SK-N-SH treated with all-trans-retinoic acid at 6 μM for 48 hours (cell line): Measurements from ENCODE around the gene ASTN2.

ENCODE experiments used
- ATAC-seq: fragments of 200-7000 bp; cut with Tn5 transposase; 3 replicates; pipeline ENCODE4 v1.9.1; 2020; ENCODE audit warnings: mild to moderate bottlenecking, moderate library complexity
- ARNTL ChIP-seq: fragments of 450-650 bp; formaldehyde crosslinking; IDR thresholded peaks from 2 replicates; pipeline ENCODE4 v1.5.0; 2020; ENCODE audit warnings: low read depth, mild to moderate bottlenecking, moderate library complexity, borderline replicate concordance
- BACH2 ChIP-seq: fragments of 250-450 bp; sonication (Bioruptor Pico); IDR thresholded peaks from 2 replicates; pipeline ENCODE4 v1.9.0; 2021; ENCODE audit warnings: mild to moderate bottlenecking, borderline replicate concordance
- CSDC2 ChIP-seq: fragments of 250-450 bp; sonication (Bioruptor Pico); IDR thresholded peaks from 2 replicates; pipeline ENCODE4 v1.5.0; 2020; ENCODE audit warnings: mild to moderate bottlenecking, moderate library complexity
- ESRRG ChIP-seq: fragments of 250-450 bp; sonication (Bioruptor Pico); IDR thresholded peaks from 2 replicates; pipeline ENCODE4 v1.6.1; 2021; ENCODE audit warnings: mild to moderate bottlenecking
- GLIS3 ChIP-seq: fragments of 250-450 bp; sonication (Bioruptor Pico); IDR thresholded peaks from 2 replicates; pipeline ENCODE4 v1.5.0; 2020; ENCODE audit warnings: mild to moderate bottlenecking, moderate library complexity
- ISL1 ChIP-seq: fragments of 250-450 bp; sonication (Bioruptor Pico); IDR thresholded peaks from 2 replicates; pipeline ENCODE4 v2.1.2; 2022; ENCODE audit warnings: mild to moderate bottlenecking, moderate library complexity
- OSR1 ChIP-seq: fragments of 250-450 bp; sonication (Bioruptor Pico); IDR thresholded peaks from 2 replicates; pipeline ENCODE4 v1.8.0; 2022; ENCODE audit warnings: moderate library complexity, mild to moderate bottlenecking, inconsistent platforms
- PPARA ChIP-seq: fragments of 250-450 bp; sonication (Bioruptor Pico); IDR thresholded peaks from 2 replicates; pipeline ENCODE4 v1.5.0; 2020; ENCODE audit warnings: mild to moderate bottlenecking, borderline replicate concordance
- SNAI2 ChIP-seq: fragments of 250-450 bp; sonication (Bioruptor Pico); IDR thresholded peaks from 2 replicates; pipeline ENCODE4 v1.5.0; 2020; ENCODE audit warnings: mild to moderate bottlenecking, moderate library complexity
- TCF4 ChIP-seq: fragments of 250-450 bp; sonication (Bioruptor Pico); IDR thresholded peaks from 2 replicates; pipeline ENCODE4 v1.8.0; 2021; ENCODE audit warnings: mild to moderate bottlenecking, moderate library complexity, borderline replicate concordance
- TOX ChIP-seq: fragments of 250-450 bp; sonication (Bioruptor Pico); IDR thresholded peaks from 2 replicates; pipeline ENCODE4 v1.8.0; 2021; ENCODE audit warnings: mild to moderate bottlenecking, moderate library complexity, borderline replicate concordance
- ZFP3 ChIP-seq: fragments of 250-450 bp; sonication (Bioruptor Pico); IDR thresholded peaks from 2 replicates; pipeline ENCODE4 v1.5.0; 2020; ENCODE audit warnings: mild to moderate bottlenecking, moderate library complexity
- ZFP30 ChIP-seq: fragments of 450-650 bp; formaldehyde crosslinking; IDR thresholded peaks from 2 replicates; pipeline ENCODE4 v1.5.0; 2022; ENCODE audit warnings: mild to moderate bottlenecking, moderate library complexity
- ZNF565 ChIP-seq: fragments of 450-650 bp; formaldehyde crosslinking; conservative IDR thresholded peaks from 2 replicates; pipeline ENCODE4 v1.5.0; 2020; ENCODE audit warnings: low read depth, mild to moderate bottlenecking, moderate library complexity
- ZNF70 ChIP-seq: fragments of 450-650 bp; formaldehyde crosslinking; IDR thresholded peaks from 2 replicates; pipeline ENCODE4 v1.5.0; 2020; ENCODE audit warnings: mild to moderate bottlenecking, moderate library complexity
- ZNF8 ChIP-seq: fragments of 450-650 bp; formaldehyde crosslinking; IDR thresholded peaks from 2 replicates; pipeline ENCODE4 v1.5.0; 2020; ENCODE audit warnings: mild to moderate bottlenecking, moderate library complexity
- TF ChIP-seq, protein P1 (sequence below): fragments of 250-450 bp; sonication (Bioruptor Pico); IDR thresholded peaks from 2 replicates; pipeline ENCODE4 v1.8.0; 2020; ENCODE audit warnings: mild to moderate bottlenecking, moderate library complexity, borderline replicate concordance
- TF ChIP-seq, protein P2 (sequence below): fragments of 250-450 bp; sonication (Bioruptor Pico); IDR thresholded peaks from 2 replicates; pipeline ENCODE4 v1.8.0; 2021; ENCODE audit warnings: low read depth, mild to moderate bottlenecking, moderate library complexity, borderline replicate concordance
- TF ChIP-seq, protein P3 (sequence below): fragments of 250-450 bp; sonication (Bioruptor Pico); IDR thresholded peaks from 2 replicates; pipeline ENCODE4 v1.5.1; 2020; ENCODE audit warnings: low read depth, mild to moderate bottlenecking, moderate library complexity
- TF ChIP-seq, protein P4 (sequence below): fragments of 250-450 bp; sonication (Bioruptor Pico); IDR thresholded peaks from 2 replicates; pipeline ENCODE4 v1.5.1; 2021; ENCODE audit warnings: mild to moderate bottlenecking, moderate library complexity
- TF ChIP-seq, protein P5 (sequence below): fragments of 250-450 bp; sonication (Bioruptor Pico); IDR thresholded peaks from 2 replicates; pipeline ENCODE4 v1.5.0; 2020; ENCODE audit warnings: mild to moderate bottlenecking, moderate library complexity

Gene ASTN2

DNA sequence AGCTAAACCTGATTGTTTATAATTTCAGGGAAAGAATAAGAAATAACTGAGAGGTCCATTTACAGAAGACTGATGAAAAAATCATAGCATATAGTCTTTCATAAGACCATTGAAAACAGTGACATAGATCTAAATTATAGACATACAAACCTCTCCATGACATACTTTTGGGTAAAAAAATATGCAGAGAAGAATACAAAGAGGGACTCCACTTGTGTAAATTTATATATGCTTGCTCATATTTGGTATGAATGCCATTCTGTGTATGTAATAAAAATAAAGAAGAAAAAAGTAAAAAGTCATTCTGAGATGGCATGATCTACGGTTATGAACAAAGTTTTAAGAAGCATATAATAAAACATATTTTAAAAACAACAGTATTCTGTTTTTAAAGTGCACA, 310.7 kb downstream of the ASTN2 start:
- TF ChIP-seq ZNF70 (CRISPR knock-in tag): no peak
- TF ChIP-seq ISL1 (CRISPR knock-in tag): no peak
- TF ChIP-seq SNAI2 (CRISPR knock-in tag): no peak
- TF ChIP-seq, protein P1, sequence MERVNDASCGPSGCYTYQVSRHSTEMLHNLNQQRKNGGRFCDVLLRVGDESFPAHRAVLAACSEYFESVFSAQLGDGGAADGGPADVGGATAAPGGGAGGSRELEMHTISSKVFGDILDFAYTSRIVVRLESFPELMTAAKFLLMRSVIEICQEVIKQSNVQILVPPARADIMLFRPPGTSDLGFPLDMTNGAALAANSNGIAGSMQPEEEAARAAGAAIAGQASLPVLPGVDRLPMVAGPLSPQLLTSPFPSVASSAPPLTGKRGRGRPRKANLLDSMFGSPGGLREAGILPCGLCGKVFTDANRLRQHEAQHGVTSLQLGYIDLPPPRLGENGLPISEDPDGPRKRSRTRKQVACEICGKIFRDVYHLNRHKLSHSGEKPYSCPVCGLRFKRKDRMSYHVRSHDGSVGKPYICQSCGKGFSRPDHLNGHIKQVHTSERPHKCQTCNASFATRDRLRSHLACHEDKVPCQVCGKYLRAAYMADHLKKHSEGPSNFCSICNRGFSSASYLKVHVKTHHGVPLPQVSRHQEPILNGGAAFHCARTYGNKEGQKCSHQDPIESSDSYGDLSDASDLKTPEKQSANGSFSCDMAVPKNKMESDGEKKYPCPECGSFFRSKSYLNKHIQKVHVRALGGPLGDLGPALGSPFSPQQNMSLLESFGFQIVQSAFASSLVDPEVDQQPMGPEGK (CRISPR knock-in tag): no peak
- TF ChIP-seq ZFP30 (CRISPR knock-in tag): no peak
- TF ChIP-seq, protein P2, sequence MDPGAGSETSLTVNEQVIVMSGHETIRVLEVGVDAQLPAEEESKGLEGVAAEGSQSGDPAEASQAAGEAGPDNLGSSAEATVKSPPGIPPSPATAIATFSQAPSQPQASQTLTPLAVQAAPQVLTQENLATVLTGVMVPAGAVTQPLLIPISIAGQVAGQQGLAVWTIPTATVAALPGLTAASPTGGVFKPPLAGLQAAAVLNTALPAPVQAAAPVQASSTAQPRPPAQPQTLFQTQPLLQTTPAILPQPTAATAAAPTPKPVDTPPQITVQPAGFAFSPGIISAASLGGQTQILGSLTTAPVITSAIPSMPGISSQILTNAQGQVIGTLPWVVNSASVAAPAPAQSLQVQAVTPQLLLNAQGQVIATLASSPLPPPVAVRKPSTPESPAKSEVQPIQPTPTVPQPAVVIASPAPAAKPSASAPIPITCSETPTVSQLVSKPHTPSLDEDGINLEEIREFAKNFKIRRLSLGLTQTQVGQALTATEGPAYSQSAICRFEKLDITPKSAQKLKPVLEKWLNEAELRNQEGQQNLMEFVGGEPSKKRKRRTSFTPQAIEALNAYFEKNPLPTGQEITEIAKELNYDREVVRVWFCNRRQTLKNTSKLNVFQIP (CRISPR knock-in tag): no peak
- TF ChIP-seq, protein P3, sequence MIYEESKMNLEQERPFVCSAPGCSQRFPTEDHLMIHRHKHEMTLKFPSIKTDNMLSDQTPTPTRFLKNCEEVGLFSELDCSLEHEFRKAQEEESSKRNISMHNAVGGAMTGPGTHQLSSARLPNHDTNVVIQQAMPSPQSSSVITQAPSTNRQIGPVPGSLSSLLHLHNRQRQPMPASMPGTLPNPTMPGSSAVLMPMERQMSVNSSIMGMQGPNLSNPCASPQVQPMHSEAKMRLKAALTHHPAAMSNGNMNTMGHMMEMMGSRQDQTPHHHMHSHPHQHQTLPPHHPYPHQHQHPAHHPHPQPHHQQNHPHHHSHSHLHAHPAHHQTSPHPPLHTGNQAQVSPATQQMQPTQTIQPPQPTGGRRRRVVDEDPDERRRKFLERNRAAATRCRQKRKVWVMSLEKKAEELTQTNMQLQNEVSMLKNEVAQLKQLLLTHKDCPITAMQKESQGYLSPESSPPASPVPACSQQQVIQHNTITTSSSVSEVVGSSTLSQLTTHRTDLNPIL (CRISPR knock-in tag): no peak
- no peak for TF ChIP-seq ESRRG (CRISPR knock-in tag)
- no peak for TF ChIP-seq ZNF565
- no peak for TF ChIP-seq CSDC2 (CRISPR knock-in tag)
- no peak for TF ChIP-seq BACH2 (CRISPR knock-in tag)
- TF ChIP-seq PPARA (CRISPR knock-in tag): no peak
- TF ChIP-seq GLIS3 (CRISPR knock-in tag): no peak
- no peak for TF ChIP-seq ZNF8 (CRISPR knock-in tag)
- no peak for TF ChIP-seq ARNTL
- no peak for TF ChIP-seq ZFP3 (CRISPR knock-in tag)
- TF ChIP-seq TCF4: no peak
- TF ChIP-seq TOX (CRISPR knock-in tag): no peak
- TF ChIP-seq, protein P4, sequence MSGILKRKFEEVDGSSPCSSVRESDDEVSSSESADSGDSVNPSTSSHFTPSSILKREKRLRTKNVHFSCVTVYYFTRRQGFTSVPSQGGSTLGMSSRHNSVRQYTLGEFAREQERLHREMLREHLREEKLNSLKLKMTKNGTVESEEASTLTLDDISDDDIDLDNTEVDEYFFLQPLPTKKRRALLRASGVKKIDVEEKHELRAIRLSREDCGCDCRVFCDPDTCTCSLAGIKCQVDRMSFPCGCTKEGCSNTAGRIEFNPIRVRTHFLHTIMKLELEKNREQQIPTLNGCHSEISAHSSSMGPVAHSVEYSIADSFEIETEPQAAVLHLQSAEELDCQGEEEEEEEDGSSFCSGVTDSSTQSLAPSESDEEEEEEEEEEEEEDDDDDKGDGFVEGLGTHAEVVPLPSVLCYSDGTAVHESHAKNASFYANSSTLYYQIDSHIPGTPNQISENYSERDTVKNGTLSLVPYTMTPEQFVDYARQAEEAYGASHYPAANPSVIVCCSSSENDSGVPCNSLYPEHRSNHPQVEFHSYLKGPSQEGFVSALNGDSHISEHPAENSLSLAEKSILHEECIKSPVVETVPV (CRISPR knock-in tag): no peak
- TF ChIP-seq, all 23 proteins: peak for 0
- ATAC-seq: no peak

DNA sequence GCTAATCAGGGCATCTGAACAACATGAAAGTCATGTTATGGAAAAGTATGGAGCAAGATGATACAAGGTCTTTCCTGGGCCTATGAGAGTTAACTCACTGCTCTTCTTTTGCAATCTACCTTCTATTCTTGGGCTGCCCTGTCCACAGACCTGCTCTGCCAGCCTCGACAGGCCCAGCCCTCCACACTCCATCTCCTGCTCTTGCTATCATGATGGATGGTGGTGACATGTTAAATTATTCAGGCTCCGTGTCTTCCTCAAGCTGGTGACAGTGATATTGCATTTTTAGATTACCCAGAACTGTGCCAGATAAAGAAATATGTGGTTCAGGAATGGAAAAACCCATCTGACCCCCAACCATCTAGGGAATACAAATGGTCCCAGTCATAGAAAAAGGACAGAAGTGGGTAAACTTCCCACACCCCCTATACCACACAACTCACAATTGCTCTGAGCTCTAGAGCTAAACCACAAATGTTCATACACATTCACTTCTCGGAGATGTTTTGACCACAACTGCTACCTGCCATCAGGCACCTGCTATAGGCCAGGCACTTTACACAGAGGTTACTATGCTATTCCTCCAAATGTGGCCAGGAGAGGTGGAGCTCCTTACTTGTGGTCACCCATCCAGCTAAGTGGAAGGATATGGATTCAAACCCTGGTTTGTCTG, 311.3 kb downstream of the ASTN2 start:
- no peak for ATAC-seq
- TF ChIP-seq ISL1 (CRISPR knock-in tag) (no peak), ARNTL (no peak), OSR1 (no peak), PPARA (CRISPR knock-in tag) (no peak), CSDC2 (CRISPR knock-in tag) (no peak), ZNF70 (CRISPR knock-in tag) (no peak)
- TF ChIP-seq, protein P2 (CRISPR knock-in tag): no peak
- TF ChIP-seq, protein P1 (CRISPR knock-in tag): no peak
- TF ChIP-seq, protein P4 (CRISPR knock-in tag): no peak
- TF ChIP-seq, protein P5, sequence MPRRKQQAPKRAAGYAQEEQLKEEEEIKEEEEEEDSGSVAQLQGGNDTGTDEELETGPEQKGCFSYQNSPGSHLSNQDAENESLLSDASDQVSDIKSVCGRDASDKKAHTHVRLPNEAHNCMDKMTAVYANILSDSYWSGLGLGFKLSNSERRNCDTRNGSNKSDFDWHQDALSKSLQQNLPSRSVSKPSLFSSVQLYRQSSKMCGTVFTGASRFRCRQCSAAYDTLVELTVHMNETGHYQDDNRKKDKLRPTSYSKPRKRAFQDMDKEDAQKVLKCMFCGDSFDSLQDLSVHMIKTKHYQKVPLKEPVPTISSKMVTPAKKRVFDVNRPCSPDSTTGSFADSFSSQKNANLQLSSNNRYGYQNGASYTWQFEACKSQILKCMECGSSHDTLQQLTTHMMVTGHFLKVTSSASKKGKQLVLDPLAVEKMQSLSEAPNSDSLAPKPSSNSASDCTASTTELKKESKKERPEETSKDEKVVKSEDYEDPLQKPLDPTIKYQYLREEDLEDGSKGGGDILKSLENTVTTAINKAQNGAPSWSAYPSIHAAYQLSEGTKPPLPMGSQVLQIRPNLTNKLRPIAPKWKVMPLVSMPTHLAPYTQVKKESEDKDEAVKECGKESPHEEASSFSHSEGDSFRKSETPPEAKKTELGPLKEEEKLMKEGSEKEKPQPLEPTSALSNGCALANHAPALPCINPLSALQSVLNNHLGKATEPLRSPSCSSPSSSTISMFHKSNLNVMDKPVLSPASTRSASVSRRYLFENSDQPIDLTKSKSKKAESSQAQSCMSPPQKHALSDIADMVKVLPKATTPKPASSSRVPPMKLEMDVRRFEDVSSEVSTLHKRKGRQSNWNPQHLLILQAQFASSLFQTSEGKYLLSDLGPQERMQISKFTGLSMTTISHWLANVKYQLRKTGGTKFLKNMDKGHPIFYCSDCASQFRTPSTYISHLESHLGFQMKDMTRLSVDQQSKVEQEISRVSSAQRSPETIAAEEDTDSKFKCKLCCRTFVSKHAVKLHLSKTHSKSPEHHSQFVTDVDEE (CRISPR knock-in tag): no peak
